Measurements from ENCODE around the gene RRP12.

RRP12 gene

GRCh38 chr10:97393034-97393573 lies 8.0 kb downstream of the RRP12 start:
- DNase-seq (ENCODE audit: low read depth): no peak
- no peak for TF ChIP-seq CTCF (conservative IDR thresholded peaks at IDR 0.05; ENCODE audit: low read length)
- H3K4me3 ChIP-seq (ENCODE audit: low read length): no peak overlapping the region

GRCh38 chr10:97390091-97390490 lies 11.0 kb downstream of the RRP12 start:
- TF ChIP-seq CTCF (conservative IDR thresholded peaks at IDR 0.05; ENCODE audit: low read length): no peak
- H3K4me3 ChIP-seq (ENCODE audit: low read length): no peak overlapping the region
- DNase-seq (ENCODE audit: low read depth): no peak

GRCh38 chr10:97388152-97388551 lies 13.0 kb downstream of the RRP12 start:
- DNase-seq (ENCODE audit: low read depth): no peak
- H3K4me3 ChIP-seq (ENCODE audit: low read length): no peak overlapping the region
- TF ChIP-seq CTCF (conservative IDR thresholded peaks at IDR 0.05; ENCODE audit: low read length): no peak

- TF ChIP-seq CTCF (conservative IDR thresholded peaks at IDR 0.05; ENCODE audit: low read length): no peak
- no peak overlapping the region for H3K4me3 ChIP-seq (ENCODE audit: low read length)
- no peak for DNase-seq (ENCODE audit: low read depth)
These were observed 15.6 kb downstream of the RRP12 start for GRCh38 chr10:97385565-97385964.

GRCh38 chr10:97384641-97385040 lies 16.5 kb downstream of the RRP12 start:
- no peak for TF ChIP-seq CTCF (conservative IDR thresholded peaks at IDR 0.05; ENCODE audit: low read length)
- DNase-seq (ENCODE audit: low read depth): no peak
- no peak overlapping the region for H3K4me3 ChIP-seq (ENCODE audit: low read length)

- no peak for TF ChIP-seq CTCF (conservative IDR thresholded peaks at IDR 0.05; ENCODE audit: low read length)
- no peak overlapping the region for H3K4me3 ChIP-seq (ENCODE audit: low read length)
- no peak for DNase-seq (ENCODE audit: low read depth)
These were observed 17.0 kb downstream of the RRP12 start for GRCh38 chr10:97384156-97384555.

GRCh38 chr10:97383159-97383558 lies 18.0 kb downstream of the RRP12 start:
- H3K4me3 ChIP-seq (ENCODE audit: low read length): no peak overlapping the region
- no peak for DNase-seq (ENCODE audit: low read depth)
- TF ChIP-seq CTCF (conservative IDR thresholded peaks at IDR 0.05; ENCODE audit: low read length): no peak

All from AG10803 (cell line).